GM12878 (cell line): ENCODE results near the gene YTHDF1. TPM values are rescaled to one million over a fixed set of nuclear protein-coding genes. Genes with fewer than 3 reads are reported as not detected.
"Not testable (repeated sequence)": the region's sequence is repeated elsewhere in the genome, so short reads cannot be mapped to it uniquely, and the experiment has no call there.

Experiments used
- ATAC-seq: fragments of 200-7000 bp; cut with Tn5 transposase; 3 replicates; pipeline ENCODE4 v1.9.1; 2020; ENCODE audit warnings: mild to moderate bottlenecking, moderate library complexity
- BruUV-seq: library from RNA; stranded (reverse); fragments of 400-500 nt; replicated peaks from 2 replicates; lab custom pipeline; 2021; lab: Mats Ljungman, UMichigan
- CTCF ChIA-PET: fragments of 300-600 bp; sonication (Branson Sonifier 250); formaldehyde crosslinking; extraction: SDS; loops from one replicate; lab custom pipeline; 2021; ENCODE audit warnings: inconsistent platforms; lab: Yijun Ruan, JAX
- POLR2A ChIA-PET: fragments of 350-600 bp; formaldehyde crosslinking; extraction: SDS; loops from one replicate; lab custom pipeline; 2021; ENCODE audit warnings: inconsistent platforms; lab: Charles Lee
- RAD21 ChIA-PET: fragments of 300-600 bp; sonication (Branson Sonifier 250); formaldehyde crosslinking; loops from one replicate; lab custom pipeline; 2023; ENCODE audit warnings: antibody characterized with exemption; ENCODE audit not compliant: unreplicated experiment; lab: Charles Lee
- SMC1A ChIA-PET: fragments of 300-600 bp; sonication (Branson Sonifier 250); formaldehyde crosslinking; loops from one replicate; lab custom pipeline; 2023; ENCODE audit not compliant: unreplicated experiment, uncharacterized antibody; lab: Charles Lee
- DNase-seq: peaks from one replicate; pipeline ENCODE4 v3.0.0-alpha.2; 2011; ENCODE audit warnings: low read depth, low spot score
- FAIRE-seq: peaks from 3 replicates; lab custom pipeline; 2011; peaks lifted over from hg19 to GRCh38; lab: Jason Lieb, UNC
- H2AFZ ChIP-seq: 2 replicates; pipeline ENCODE4 v1.6.0; 2011; ENCODE audit warnings: low read depth, low read length, control low read depth; ENCODE audit not compliant: control insufficient read depth
- H3K27ac ChIP-seq: 2 replicates; pipeline ENCODE4 v1.5.1; 2011; ENCODE audit warnings: control low read depth; ENCODE audit not compliant: control insufficient read depth, insufficient read depth
- H3K27me3 ChIP-seq, 2 experiments: replicated peaks in 1 of 2; 2 replicates each; pipeline versions ENCODE4 v1.6.0 to v1.6.1; 2011; ENCODE audit warnings: low read length in 1 of 2; ENCODE audit not compliant: control insufficient read depth in 2 of 2, insufficient read depth in 2 of 2
- H3K36me3 ChIP-seq, 2 experiments: 2 replicates each; pipeline ENCODE4 v1.5.1; 2011; ENCODE audit warnings: low read length in 1 of 2; ENCODE audit not compliant: control insufficient read depth in 2 of 2, insufficient read depth in 2 of 2
- H3K4me1 ChIP-seq: 2 replicates; pipeline ENCODE4 v1.6.1; 2011; ENCODE audit warnings: mild to moderate bottlenecking, low read length, moderate library complexity, mixed read lengths; ENCODE audit not compliant: control insufficient read depth, insufficient read depth
- H3K4me2 ChIP-seq: 2 replicates; pipeline ENCODE4 v1.6.0; 2011; ENCODE audit warnings: control low read depth; ENCODE audit not compliant: control insufficient read depth, insufficient read depth
- H3K4me3 ChIP-seq: fragments of 200-600 bp; sonication (generic); 2 replicates; pipeline ENCODE4 v1.5.1; 2016
- H3K79me2 ChIP-seq: 2 replicates; pipeline ENCODE4 v1.6.0; 2011; ENCODE audit warnings: low read length; ENCODE audit not compliant: control insufficient read depth, insufficient read depth
- H3K9ac ChIP-seq: 2 replicates; pipeline ENCODE4 v1.8.0; 2011; ENCODE audit warnings: low read length, control low read depth, mixed read lengths; ENCODE audit not compliant: control insufficient read depth, insufficient read depth
- H3K9me3 ChIP-seq: replicated peaks from 3 replicates; pipeline ENCODE4 v1.5.1; 2011; ENCODE audit warnings: mild to moderate bottlenecking, low read length; ENCODE audit not compliant: control insufficient read depth, insufficient read depth
- H4K20me1 ChIP-seq: 2 replicates; pipeline ENCODE4 v1.6.0; 2011; ENCODE audit not compliant: control insufficient read depth, insufficient read depth
- BCL3 ChIP-seq: IDR thresholded peaks from 2 replicates; pipeline ENCODE4 v1.6.1; 2011; ENCODE audit warnings: borderline replicate concordance, low read depth, mild to moderate bottlenecking, moderate library complexity, low read length; ENCODE audit not compliant: insufficient read depth, poor library complexity, severe bottlenecking
- CHD2 ChIP-seq: IDR thresholded peaks from 2 replicates; pipeline ENCODE4 v1.6.1; 2011; ENCODE audit warnings: low read depth, low read length, improper control_type of control experiment, borderline replicate concordance
- DPF2 ChIP-seq: fragments of 450-650 bp; IDR thresholded peaks from 2 replicates; pipeline ENCODE4 v1.6.1; 2017; ENCODE audit warnings: mild to moderate bottlenecking
- GATAD2B ChIP-seq: fragments of 450-650 bp; conservative IDR thresholded peaks from 2 replicates; pipeline ENCODE4 v1.6.1; 2017; ENCODE audit warnings: low read depth, mild to moderate bottlenecking, moderate library complexity
- HSF1 ChIP-seq: fragments of 150-350 bp; IDR thresholded peaks from 2 replicates; pipeline ENCODE4 v1.6.1; 2014; ENCODE audit warnings: mild to moderate bottlenecking, low read depth, low read length
- MYC ChIP-seq: IDR thresholded peaks from 2 replicates; pipeline ENCODE4 v1.6.1; 2011; ENCODE audit warnings: mild to moderate bottlenecking, low read length, moderate library complexity, inconsistent platforms; ENCODE audit not compliant: insufficient read depth, insufficient replicate concordance, insufficient read length, severe bottlenecking
- NR2C1 ChIP-seq: fragments of 450-650 bp; IDR thresholded peaks from 2 replicates; pipeline ENCODE4 v1.6.1; 2017; ENCODE audit warnings: antibody characterized with exemption, mild to moderate bottlenecking, moderate library complexity
- POLR2AphosphoS5 ChIP-seq: IDR thresholded peaks from 2 replicates; pipeline ENCODE4 v1.6.1; 2011; ENCODE audit warnings: mild to moderate bottlenecking, low read length, inconsistent platforms
- YBX1 ChIP-seq: fragments of 450-650 bp; IDR thresholded peaks from 2 replicates; pipeline ENCODE4 v1.6.1; 2016; ENCODE audit warnings: antibody characterized with exemption
- ZNF217 ChIP-seq: fragments of 450-650 bp; IDR thresholded peaks from 2 replicates; pipeline ENCODE4 v1.6.1; 2017; ENCODE audit warnings: antibody characterized with exemption, mild to moderate bottlenecking
- WGBS: methylation state at CpG from one replicate; pipeline ENCODE4 v1.1.6; 2016; ENCODE audit warnings: low lambda C conversion rate; ENCODE audit not compliant: insufficient replicate concordance, insufficient coverage; ENCODE audit errors: missing lambda C conversion rate; 5-methylcytosine and 5-hydroxymethylcytosine counted together
- in situ Hi-C: fragments of 300-500 bp; cut with MboI; formaldehyde crosslinking; loops from 9 replicates; pipeline ENCODE4 v1.14.3; 2018; ENCODE audit warnings: mixed read lengths
- intact Hi-C: fragments of 100-400 bp; cut with micrococcal nuclease; formaldehyde crosslinking; loops from one replicate; pipeline ENCODE4 v1.14.2; 2022; ENCODE audit not compliant: unreplicated experiment
- polyA plus RNA-seq, 11 experiments: library from polyadenylated mRNA; depleted of rRNA in 4 of 11; unstranded in 6 of 11; stranded (reverse) in 5 of 11; fragments of >200 nt; fragmentation: Nextera tagmentation in 4 of 11; fragmentation: Illumina TruSeq in 1 of 11; extraction: Ambion mirVana in 4 of 11; extraction: Trizol in 1 of 11; gene quantifications; 1 replicate in 1 of 11; 2 replicates in 10 of 11; pipeline versions ENCODE4 v1.2.1 to v1.2.3, GENCODE V29; 2011 to 2016; ENCODE audit warnings: inconsistent platforms in 2 of 11, missing spikeins in 2 of 11, low read depth in 1 of 11
- total RNA-seq, 4 experiments: library from RNA; depleted of rRNA in 3 of 4; stranded (reverse); fragments of >200 nt in 3 of 4; fragmentation: Illumina TruSeq in 1 of 4; extraction: Trizol in 1 of 4; gene quantifications; 2 replicates each; pipeline versions ENCODE4 v1.2.1 to v1.2.3, GENCODE V29; 2013 to 2021
- TF ChIP-seq, protein P1 (sequence below): fragments of 450-650 bp; IDR thresholded peaks from 2 replicates; pipeline ENCODE4 v1.6.1; 2017; ENCODE audit warnings: antibody characterized with exemption, mild to moderate bottlenecking, moderate library complexity

YTHDF1 gene
- total and polyA plus RNA-seq, 10 of the 15 experiments (the other 5 are each of a cell fraction or from before 2014, with no cell fraction given), result 4.6 to 37.8 (median 20.5) TPM

DNA sequence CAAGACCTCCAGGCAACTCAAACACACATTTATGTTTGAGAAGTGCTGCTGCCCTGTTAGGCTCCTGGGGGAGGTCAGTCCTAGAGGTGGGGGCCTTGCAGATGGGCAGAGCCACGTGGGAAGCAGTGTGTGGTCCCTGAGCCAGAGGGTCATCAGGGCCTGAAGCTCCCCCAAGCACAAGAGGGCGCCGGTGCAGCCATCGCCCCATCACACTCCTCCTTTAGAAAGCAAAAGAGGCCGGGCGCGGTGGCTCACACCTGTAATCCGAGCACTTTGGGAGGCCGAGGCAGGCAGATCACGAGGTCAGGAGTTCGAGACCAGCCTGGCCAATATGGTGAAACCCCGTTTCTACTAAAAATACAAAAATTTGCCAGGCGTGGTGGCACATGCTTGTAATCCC lies 58.5 kb downstream of the YTHDF1 start:
- H4K20me1 ChIP-seq, H3K27ac ChIP-seq, SMC1A ChIA-PET, H3K4me1 ChIP-seq, ATAC-seq, H3K9me3 ChIP-seq, H3K9ac ChIP-seq, H3K79me2 ChIP-seq, H3K36me3 ChIP-seq, BruUV-seq, POLR2A ChIA-PET, in situ Hi-C loops, RAD21 ChIA-PET, H2AFZ ChIP-seq, intact Hi-C loops, H3K4me2 ChIP-seq, FAIRE-seq, H3K4me3 ChIP-seq, DNase-seq, CTCF ChIA-PET, H3K27me3 ChIP-seq: not testable (repeated sequence)
- WGBS, result 46% methylated on average over 13 of the region's 13 CpGs

DNA sequence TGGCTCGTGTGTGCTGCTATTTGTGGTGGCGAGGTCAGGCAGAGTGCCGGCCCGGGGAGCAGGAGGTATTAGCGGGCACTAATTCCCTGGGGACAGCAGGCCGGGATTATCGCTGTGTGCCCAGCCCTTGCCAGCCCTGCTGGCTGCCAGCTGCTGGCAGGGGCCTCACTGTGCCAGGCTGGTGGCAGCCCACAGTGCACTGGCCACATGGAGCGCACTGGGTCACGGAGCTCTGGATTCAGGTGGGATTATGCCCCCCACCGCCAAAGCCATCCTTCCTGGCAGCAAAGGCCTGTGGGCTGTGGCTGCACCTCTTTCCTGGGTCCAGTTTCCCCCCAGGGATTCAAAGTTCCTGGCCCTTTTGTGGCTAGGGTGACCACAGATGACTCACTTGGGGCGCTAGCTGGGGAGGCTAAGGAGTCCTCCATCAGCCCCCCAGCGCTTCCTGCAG lies 59.7 kb downstream of the YTHDF1 start:
- H3K79me2 ChIP-seq, result no peaks in the 10 kb centered on the region
- in situ Hi-C loops (no loop called here), intact Hi-C loops (no loop called here)
- ATAC-seq (no peak), FAIRE-seq (no peak), DNase-seq (no peak)
- peaks cover 0 to 5% of the 10 kb centered on the region in 2 experiments; a peak in 2 of 4 replicates for H3K27me3 ChIP-seq
- 21% methylated on average over 12 of the region's 12 CpGs for WGBS
- ChIA-PET CTCF (no interaction called here), SMC1A (no interaction called here), POLR2A (no interaction called here), RAD21 (no interaction called here)
- no peaks in the 10 kb centered on the region for H3K4me1 ChIP-seq
- no peaks in the 10 kb centered on the region for H3K9me3 ChIP-seq
- no peak overlapping the region for H3K4me3 ChIP-seq
- no peak overlapping the region for H3K9ac ChIP-seq
- H2AFZ ChIP-seq, result no peak overlapping the region
- no peak overlapping the region for H3K27ac ChIP-seq
- no TSS peak for BruUV-seq
- no peaks in the 10 kb centered on the region for H4K20me1 ChIP-seq
- no peak overlapping the region for H3K4me2 ChIP-seq
- H3K36me3 ChIP-seq, result no peaks in the 10 kb centered on the region
- TF ChIP-seq DPF2, result no peak
- TF ChIP-seq YBX1, result no peak
- no peak for TF ChIP-seq BCL3
- no peak for TF ChIP-seq POLR2AphosphoS5
- no peak for TF ChIP-seq GATAD2B
- TF ChIP-seq, protein P1, sequence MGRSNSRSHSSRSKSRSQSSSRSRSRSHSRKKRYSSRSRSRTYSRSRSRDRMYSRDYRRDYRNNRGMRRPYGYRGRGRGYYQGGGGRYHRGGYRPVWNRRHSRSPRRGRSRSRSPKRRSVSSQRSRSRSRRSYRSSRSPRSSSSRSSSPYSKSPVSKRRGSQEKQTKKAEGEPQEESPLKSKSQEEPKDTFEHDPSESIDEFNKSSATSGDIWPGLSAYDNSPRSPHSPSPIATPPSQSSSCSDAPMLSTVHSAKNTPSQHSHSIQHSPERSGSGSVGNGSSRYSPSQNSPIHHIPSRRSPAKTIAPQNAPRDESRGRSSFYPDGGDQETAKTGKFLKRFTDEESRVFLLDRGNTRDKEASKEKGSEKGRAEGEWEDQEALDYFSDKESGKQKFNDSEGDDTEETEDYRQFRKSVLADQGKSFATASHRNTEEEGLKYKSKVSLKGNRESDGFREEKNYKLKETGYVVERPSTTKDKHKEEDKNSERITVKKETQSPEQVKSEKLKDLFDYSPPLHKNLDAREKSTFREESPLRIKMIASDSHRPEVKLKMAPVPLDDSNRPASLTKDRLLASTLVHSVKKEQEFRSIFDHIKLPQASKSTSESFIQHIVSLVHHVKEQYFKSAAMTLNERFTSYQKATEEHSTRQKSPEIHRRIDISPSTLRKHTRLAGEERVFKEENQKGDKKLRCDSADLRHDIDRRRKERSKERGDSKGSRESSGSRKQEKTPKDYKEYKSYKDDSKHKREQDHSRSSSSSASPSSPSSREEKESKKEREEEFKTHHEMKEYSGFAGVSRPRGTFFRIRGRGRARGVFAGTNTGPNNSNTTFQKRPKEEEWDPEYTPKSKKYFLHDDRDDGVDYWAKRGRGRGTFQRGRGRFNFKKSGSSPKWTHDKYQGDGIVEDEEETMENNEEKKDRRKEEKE, result no peak
- TF ChIP-seq HSF1, result no peak
- no peak for TF ChIP-seq CHD2
- TF ChIP-seq ZNF217, result no peak
- no peak for TF ChIP-seq NR2C1
- no peak for TF ChIP-seq MYC
